ENCODE results near the gene PIGQ.

DNA sequence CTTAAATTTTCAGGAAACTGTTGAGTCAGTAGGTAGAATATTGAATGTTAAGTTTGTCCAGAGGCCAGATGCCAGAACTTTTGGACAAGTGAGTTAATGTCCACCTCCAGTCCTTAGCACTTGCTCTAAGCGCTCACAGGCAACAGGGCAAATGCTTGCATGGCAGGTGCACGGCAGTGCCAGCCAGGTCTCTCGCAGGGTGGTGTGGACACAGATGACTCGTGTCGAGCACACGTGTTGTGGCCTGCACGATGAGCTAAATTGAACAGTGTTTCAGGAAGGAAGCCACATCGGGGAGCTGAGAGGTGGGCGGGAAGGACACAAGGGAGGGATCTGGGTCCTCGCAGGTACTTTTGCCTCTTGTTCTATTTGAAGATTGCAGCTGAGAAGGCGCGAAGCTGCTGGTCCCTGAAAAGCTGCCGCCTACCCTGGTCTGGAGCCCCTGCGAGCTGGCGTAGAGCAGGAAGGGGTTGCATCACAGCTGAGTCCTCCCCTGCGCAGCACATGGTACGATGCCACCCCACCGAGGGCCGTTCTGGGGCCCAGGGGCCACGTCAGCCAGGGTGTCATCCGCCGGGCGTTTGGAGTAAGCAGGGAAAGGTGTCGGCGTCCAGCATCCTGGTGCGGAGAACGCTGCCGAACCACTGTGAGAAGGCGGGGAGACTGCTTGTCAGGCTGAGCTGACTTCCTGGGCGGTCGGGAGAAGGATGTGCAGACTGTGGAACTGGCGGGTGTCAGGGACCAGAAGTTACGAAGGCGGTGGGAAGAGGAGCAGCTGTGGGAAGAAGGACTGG lies 26.4 kb downstream of the PIGQ start:
- TF ChIP-seq, protein P1, sequence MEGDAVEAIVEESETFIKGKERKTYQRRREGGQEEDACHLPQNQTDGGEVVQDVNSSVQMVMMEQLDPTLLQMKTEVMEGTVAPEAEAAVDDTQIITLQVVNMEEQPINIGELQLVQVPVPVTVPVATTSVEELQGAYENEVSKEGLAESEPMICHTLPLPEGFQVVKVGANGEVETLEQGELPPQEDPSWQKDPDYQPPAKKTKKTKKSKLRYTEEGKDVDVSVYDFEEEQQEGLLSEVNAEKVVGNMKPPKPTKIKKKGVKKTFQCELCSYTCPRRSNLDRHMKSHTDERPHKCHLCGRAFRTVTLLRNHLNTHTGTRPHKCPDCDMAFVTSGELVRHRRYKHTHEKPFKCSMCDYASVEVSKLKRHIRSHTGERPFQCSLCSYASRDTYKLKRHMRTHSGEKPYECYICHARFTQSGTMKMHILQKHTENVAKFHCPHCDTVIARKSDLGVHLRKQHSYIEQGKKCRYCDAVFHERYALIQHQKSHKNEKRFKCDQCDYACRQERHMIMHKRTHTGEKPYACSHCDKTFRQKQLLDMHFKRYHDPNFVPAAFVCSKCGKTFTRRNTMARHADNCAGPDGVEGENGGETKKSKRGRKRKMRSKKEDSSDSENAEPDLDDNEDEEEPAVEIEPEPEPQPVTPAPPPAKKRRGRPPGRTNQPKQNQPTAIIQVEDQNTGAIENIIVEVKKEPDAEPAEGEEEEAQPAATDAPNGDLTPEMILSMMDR (IDR thresholded peaks at IDR 0.05): no peak
- TF ChIP-seq POLR2A (IDR thresholded peaks at IDR 0.05): no peak

Measured in testis (tissue), 2 donors.